Ectodermal cell (in vitro differentiated cells): ENCODE measurements around the gene RCOR2. TPM values are rescaled to one million over a fixed set of nuclear protein-coding genes. Genes with fewer than 3 reads are reported as not detected.
A peak's percentile ranks its signal among the peaks of the same experiment; 100 is the strongest.
"Not testable (repeated sequence)": the region's sequence is repeated elsewhere in the genome, so short reads cannot be mapped to it uniquely, and the experiment has no call there.

ENCODE experiments used
- H3K27ac ChIP-seq: 2 replicates; pipeline ENCODE4 v1.7.0; 2013; ENCODE audit warnings: mild to moderate bottlenecking, low read depth, low read length; ENCODE audit not compliant: insufficient read depth, poor library complexity, severe bottlenecking
- H3K27me3 ChIP-seq: 2 replicates; pipeline ENCODE4 v1.7.0; 2013; ENCODE audit warnings: mild to moderate bottlenecking, low read length; ENCODE audit not compliant: insufficient read depth, control insufficient read depth, poor library complexity, severe bottlenecking
- H3K36me3 ChIP-seq: one replicate; pipeline ENCODE4 v1.7.0; 2013; ENCODE audit warnings: low read length; ENCODE audit not compliant: control insufficient read depth, insufficient read depth
- H3K4me1 ChIP-seq: one replicate; pipeline ENCODE4 v1.7.0; 2013; ENCODE audit warnings: low read length; ENCODE audit not compliant: control insufficient read depth, insufficient read depth
- H3K4me3 ChIP-seq: 2 replicates; pipeline ENCODE4 v1.7.0; 2013; ENCODE audit warnings: low read depth, low read length, control low read depth; ENCODE audit not compliant: insufficient read depth
- H3K9me3 ChIP-seq: 2 replicates; pipeline ENCODE4 v1.7.0; 2013; ENCODE audit warnings: mild to moderate bottlenecking, low read length, moderate library complexity; ENCODE audit not compliant: control insufficient read depth
- WGBS, 2 experiments: methylation state at CpG; one replicate each; pipeline ENCODE4 v1.1.7; 2013; ENCODE audit warnings: missing lambda C conversion rate in 2 of 2; 5-methylcytosine and 5-hydroxymethylcytosine counted together
- polyA plus RNA-seq, 4 experiments: library from polyadenylated mRNA; stranded (reverse); fragments of 50-300 nt; gene quantifications; one replicate each; pipeline ENCODE4 v1.2.3, GENCODE V29; 2013

RCOR2 gene
- 109 TPM for polyA plus RNA-seq (2013, experiment 1 of 4)
- polyA plus RNA-seq (2013, experiment 2 of 4), result 133 TPM
- polyA plus RNA-seq (2013, experiment 3 of 4), result 98.7 TPM
- polyA plus RNA-seq (2013, experiment 4 of 4), result 113 TPM

DNA sequence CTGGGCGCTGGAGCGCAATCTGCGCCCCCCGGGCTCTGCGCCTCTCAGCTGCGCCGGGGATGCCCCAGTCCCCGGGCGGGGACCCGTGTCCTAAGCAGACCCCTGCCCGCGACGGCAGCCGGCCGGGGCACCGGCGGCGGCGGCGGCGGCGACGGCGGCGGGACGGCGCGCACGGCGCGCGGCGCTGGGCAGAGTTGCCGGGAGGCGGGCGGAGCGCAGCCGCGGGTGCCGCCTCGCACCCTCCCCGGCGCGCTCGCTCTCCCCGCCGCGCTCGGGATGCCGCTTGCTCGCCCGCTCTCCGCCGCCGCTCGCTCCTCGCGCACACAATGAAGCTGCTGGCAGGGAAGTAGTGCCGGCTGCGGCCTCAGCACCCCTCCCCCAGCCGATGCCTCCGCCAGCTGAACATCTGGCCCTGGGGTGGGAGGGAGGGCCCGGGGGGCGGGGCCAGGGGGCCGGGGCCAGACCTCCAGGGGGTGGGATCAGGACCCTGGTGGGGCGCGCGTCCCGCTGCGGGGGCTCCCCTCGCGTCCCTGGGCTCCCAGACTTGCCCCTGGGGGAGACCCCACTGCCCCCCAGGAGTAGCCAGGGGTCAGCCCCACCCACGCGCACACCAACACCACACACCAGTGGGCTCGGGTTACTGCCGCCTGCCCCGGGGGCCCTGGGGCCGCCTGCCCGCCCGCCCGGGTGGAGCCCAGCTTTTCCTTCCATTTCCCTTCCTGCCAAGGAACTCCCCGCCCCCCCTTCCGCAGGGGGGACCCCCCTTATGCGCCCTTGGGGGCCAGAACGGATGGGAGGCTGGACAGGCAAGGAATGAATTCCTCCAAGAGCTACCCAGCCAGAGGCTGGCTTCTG lies at the start of gene RCOR2:
RCOR2 (minus strand) TSS at position 328 of the 855 bp plus-strand sequence. CDS start 708 bp downstream, outside the sequence.
- WGBS, 2 experiments, result 0% methylated on average over 85 of the region's 85 CpGs
- Histone ChIP-seq H3K9me3 (no peaks in the 10 kb centered on the region), H3K4me3 (peak within 1 kb of the TSS; percentile 97), H3K27ac (peak within 1 kb of the TSS; percentile 99), H3K4me1 (peaks cover 57% of the 10 kb centered on the region), H3K36me3 (peaks cover 26% of the 10 kb centered on the region), H3K27me3 (no peaks in the 10 kb centered on the region)

DNA sequence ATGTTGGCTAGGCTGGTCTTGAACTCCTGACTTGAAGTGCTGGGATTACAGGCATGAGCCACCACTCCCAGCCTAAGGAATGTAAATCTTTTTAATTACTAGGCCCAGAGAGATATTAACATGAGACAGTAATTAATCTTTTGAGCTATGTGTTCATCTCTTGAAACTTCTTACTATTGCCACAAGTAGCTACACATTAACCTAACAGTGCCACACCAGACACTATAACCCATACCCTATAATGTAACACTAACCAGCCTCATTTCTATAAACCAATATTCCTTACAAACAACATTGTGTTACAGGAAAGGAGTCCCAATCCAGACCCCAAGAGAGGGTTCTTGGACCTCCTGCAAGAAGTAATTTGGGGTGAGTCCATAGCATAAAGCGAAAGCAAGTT lies 49.5 kb upstream of the RCOR2 start:
- 89 to 97% methylated on average over 1 of the region's 1 CpG for WGBS, 2 experiments
- Histone ChIP-seq H3K27ac (no peak overlapping the region), H3K4me1 (peaks cover 10% of the 10 kb centered on the region), H3K36me3 (no peaks in the 10 kb centered on the region), H3K4me3 (no peak overlapping the region), H3K9me3 (no peaks in the 10 kb centered on the region), H3K27me3 (peaks cover 8% of the 10 kb centered on the region)

DNA sequence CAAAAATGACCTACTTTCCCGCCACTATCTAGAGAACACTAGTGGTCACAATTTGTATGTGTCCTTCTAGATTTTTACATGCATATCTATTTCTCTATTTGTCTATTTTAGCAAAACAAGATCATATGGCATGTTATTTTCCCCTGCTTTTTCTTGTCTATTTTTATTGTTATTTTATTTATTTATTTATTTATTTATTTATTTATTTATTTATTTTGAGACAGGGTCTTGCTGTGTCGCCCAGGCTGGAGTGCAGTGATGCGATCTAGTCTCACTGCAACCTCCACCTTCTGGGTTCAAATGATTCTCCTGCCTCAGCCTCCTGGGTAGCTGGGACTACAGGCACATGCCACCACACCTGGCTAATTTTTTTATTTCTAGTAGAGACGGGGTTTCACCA lies 46.9 kb upstream of the RCOR2 start:
- not testable (repeated sequence) for H3K27ac ChIP-seq, H3K4me3 ChIP-seq, H3K36me3 ChIP-seq, H3K9me3 ChIP-seq, H3K27me3 ChIP-seq
- WGBS, 2 experiments, result 98% methylated on average over 4 of the region's 4 CpGs
- H3K4me1 ChIP-seq, result peaks cover 13% of the 10 kb centered on the region

DNA sequence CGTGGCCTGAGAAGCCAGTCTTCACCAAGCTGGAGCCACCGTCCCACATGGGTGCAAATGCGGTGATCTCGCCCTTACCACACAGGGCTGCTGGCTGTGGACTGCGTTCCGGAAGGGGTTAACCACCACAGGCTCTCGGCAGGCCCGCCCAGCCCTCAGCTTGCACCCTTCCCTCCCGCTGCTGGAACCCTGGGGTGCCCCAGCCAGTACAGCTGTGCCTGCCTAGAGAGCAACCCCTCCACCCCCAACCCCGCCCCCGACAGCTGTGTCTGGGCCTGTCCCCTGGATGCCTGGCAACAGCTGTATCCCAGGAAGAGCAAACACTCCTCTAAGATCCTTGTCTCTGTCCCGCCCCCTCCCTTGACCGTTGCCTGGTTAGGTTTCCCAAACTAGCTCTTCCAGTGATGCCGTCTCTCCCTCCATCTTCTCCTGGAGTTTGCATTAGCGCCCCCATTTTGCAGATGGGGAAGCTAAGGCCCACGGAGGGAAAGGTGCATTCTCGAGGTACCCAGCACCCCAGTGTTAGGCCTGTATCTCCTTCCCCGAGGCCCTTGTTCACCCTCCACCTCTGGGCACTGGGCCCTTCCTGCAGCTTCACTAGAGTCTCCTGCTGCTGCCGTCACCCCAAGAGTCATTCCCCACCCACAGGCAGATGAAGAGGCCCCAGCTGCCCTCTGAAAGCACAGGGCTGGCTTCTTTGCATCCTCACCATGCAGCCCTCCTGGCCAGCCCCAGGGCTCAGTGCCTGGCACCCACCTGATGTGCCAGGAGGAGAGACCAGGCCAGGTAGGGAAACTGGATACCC lies 44.8 kb upstream of the RCOR2 start:
- no peak overlapping the region for H3K27ac ChIP-seq
- no peaks in the 10 kb centered on the region for H3K36me3 ChIP-seq
- no peak overlapping the region for H3K4me3 ChIP-seq
- WGBS, 2 experiments, result 71 to 72% methylated on average over 19 of the region's 19 CpGs
- H3K4me1 ChIP-seq, result peaks cover 13% of the 10 kb centered on the region
- no peaks in the 10 kb centered on the region for H3K27me3 ChIP-seq
- no peaks in the 10 kb centered on the region for H3K9me3 ChIP-seq

DNA sequence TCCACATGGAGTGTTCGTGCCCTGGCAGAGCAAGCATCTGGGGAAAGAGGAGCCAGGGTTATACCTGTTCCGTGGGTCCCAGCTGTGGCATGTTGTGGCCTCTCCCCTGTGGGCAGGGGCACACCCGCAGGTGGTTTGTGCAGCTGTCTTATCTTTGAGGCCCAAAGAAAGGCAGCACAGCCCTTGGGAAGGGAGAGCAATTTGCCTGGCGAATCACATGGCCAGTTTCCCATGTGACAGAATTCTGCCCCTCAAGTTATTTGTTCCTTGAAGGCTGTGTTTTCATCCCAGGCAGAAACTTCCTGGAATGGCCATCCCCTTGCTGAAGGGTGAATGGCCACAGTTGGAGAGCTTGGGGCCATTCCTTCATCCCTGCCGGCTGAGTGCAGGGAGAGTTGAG lies 41.0 kb upstream of the RCOR2 start:
- Histone ChIP-seq H3K4me3 (no peak overlapping the region), H3K27ac (no peak overlapping the region), H3K9me3 (no peaks in the 10 kb centered on the region), H3K36me3 (peaks cover 20% of the 10 kb centered on the region), H3K4me1 (peaks cover 13% of the 10 kb centered on the region), H3K27me3 (no peaks in the 10 kb centered on the region)
- WGBS, 2 experiments, result 93 to 96% methylated on average over 5 of the region's 5 CpGs

DNA sequence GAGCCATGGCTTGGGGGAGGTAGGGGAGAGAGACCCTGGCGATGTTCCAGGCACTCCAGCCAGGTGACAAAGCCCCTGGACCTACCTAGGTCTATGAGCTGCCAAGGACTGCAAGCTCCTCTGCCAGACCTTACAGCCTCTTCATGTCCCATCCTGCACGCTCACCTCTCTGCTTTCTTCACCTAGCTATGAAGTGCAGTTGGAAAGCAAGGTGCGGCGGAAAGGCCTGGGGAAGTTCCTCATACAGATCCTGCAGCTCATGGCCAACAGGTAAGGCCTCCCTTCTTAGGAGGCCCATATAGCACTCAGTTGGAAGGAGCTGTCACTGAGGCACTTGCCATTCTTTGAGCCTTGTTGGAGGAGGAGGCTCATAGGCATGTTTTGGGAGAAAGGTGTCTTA lies 35.6 kb upstream of the RCOR2 start:
- H3K4me3 ChIP-seq, result no peak overlapping the region
- no peaks in the 10 kb centered on the region for H3K27me3 ChIP-seq
- 94 to 97% methylated on average over 4 of the region's 4 CpGs for WGBS, 2 experiments
- no peak overlapping the region for H3K27ac ChIP-seq
- H3K9me3 ChIP-seq, result no peaks in the 10 kb centered on the region
- H3K4me1 ChIP-seq, result no peaks in the 10 kb centered on the region
- H3K36me3 ChIP-seq, result peaks cover 32% of the 10 kb centered on the region

DNA sequence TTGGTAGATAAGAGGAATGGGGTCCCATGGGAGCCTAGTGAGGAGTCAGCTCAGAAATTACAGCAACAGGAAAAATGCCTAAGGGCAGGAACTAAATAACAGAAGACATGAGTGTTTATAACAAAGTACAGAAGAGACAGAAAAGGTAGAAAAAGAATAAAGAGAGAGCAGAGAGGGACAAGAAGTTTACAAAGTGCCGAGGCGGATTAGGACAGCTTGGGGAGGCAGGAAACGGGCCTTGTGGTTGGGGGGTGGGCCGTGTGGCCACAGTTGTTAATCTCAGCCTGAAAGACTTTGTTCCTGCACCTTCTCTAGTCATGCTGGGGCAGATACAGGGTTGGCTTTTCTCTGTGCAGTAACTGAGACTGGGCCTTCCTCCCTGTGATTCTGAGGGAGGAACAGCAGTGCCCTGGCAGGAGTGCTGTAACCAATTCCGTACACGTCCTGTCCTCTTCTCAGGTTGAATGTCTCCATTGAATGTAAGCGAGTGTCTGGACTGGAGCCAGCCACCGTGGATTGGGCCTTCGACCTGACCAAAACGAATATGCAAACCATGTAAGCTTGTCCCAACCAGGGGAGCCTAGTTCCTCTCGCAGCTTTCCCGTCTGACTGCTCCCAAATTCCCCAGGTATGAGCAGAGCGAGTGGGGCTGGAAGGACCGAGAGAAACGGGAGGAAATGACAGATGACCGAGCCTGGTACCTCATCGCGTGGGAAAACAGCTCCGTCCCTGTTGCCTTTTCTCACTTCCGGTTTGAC lies 35.0 kb upstream of the RCOR2 start:
- Histone ChIP-seq H3K4me1 (no peaks in the 10 kb centered on the region), H3K9me3 (no peaks in the 10 kb centered on the region), H3K36me3 (peaks cover 38% of the 10 kb centered on the region), H3K4me3 (no peak overlapping the region), H3K27ac (no peak overlapping the region), H3K27me3 (no peaks in the 10 kb centered on the region)
- 94% methylated on average over 20 of the region's 20 CpGs for WGBS, 2 experiments

DNA sequence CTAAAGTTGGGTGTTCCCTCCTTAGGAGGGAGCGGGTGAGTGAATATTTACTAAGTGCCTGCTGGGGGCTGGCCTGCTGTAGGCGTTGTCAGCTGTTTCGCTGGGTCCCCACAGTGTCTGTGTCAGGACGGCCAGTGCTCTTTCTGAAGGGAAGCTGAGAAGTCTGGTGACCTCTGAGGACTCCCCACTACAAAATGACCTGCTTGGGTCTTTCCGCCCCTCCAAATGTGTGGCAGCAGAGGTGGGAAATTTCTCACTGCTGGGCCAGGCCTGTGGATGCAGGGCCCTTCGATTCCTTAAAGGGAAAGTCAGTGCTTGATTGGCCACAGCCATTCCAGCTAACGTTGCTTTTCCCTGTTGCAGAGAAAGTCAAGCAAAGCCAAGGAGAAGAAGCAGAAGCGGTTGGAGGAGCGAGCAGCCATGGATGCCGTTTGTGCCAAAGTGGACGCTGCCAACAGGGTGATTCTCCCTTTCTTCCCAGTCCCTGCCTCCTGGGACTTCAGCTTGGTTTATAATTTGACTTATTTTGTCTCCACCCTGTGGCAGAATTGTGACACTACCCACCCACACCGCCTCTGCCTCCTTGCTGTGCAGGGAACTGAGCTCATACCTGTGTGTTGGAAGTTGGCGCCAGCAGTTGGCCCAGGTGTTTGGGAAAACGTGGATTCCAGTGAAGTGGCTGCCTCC lies 28.7 kb upstream of the RCOR2 start:
- Histone ChIP-seq H3K27ac (no peak overlapping the region), H3K36me3 (peaks cover 16% of the 10 kb centered on the region), H3K4me3 (no peak overlapping the region), H3K4me1 (peaks cover 6% of the 10 kb centered on the region), H3K9me3 (no peaks in the 10 kb centered on the region), H3K27me3 (no peaks in the 10 kb centered on the region)
- 74 to 76% methylated on average over 14 of the region's 14 CpGs for WGBS, 2 experiments

DNA sequence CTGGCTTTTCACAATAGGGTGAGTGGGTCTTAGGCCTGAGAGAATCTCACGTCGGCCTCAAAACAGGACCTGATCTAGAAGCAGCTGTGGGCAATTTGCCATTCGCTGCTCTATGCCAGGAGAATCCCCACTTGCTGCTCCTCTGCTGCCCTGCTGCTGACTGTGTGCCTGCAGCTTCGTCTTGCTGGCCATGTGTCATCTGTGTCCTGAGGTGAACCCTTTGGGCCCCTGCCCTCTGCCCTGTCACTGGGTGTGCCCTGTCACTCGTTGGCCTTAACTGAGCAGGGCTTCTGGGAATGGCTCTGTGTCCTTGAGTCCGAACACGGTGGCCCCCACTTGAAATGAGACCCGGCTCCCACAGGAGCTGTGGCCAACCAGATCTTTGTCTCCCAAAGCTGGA lies 28.0 kb upstream of the RCOR2 start:
- 88 to 90% methylated on average over 8 of the region's 8 CpGs for WGBS, 2 experiments
- Histone ChIP-seq H3K9me3 (no peaks in the 10 kb centered on the region), H3K36me3 (peaks cover 16% of the 10 kb centered on the region), H3K27ac (no peak overlapping the region), H3K4me3 (no peak overlapping the region), H3K27me3 (no peaks in the 10 kb centered on the region), H3K4me1 (peaks cover 9% of the 10 kb centered on the region)
